K562 (cell line): ENCODE results near the gene POLR2A. TPM values are rescaled to one million over a fixed set of nuclear protein-coding genes. Genes with fewer than 3 reads are reported as not detected.
A peak's percentile ranks its signal among the peaks of the same experiment; 100 is the strongest.

ENCODE experiments used
- JUND ChIP-seq, 2 experiments: IDR thresholded peaks; 2 replicates in 1 of 2; 3 replicates in 1 of 2; pipeline ENCODE4 v1.6.1; 2011; ENCODE audit warnings: borderline replicate concordance in 2 of 2, low read depth in 2 of 2, low read length in 2 of 2, improper control_type of control experiment in 1 of 2, missing biosample characterization in 1 of 2, missing genetic modification characterization in 1 of 2, missing genetic modification reagents in 1 of 2
- KAT2B ChIP-seq: IDR thresholded peaks from one replicate; pipeline ENCODE4 v1.6.1; 2012; ENCODE audit warnings: low read depth, mild to moderate bottlenecking, control low read depth, inconsistent platforms, low read length, moderate library complexity
- SUPT5H ChIP-seq: fragments of 450-650 bp; IDR thresholded peaks from 2 replicates; pipeline ENCODE4 v1.6.1; 2016
- polyA plus RNA-seq, 8 experiments: library from polyadenylated mRNA; depleted of rRNA in 4 of 8; stranded (reverse) in 5 of 8; unstranded in 3 of 8; fragments of >200 nt; fragmentation: Nextera tagmentation in 2 of 8; fragmentation: Illumina TruSeq in 1 of 8; extraction: Ambion mirVana in 2 of 8; extraction: Trizol in 1 of 8; gene quantifications; 2 replicates each; pipeline versions ENCODE4 v1.2.1 to v1.2.3, GENCODE V29; 2011 to 2014; ENCODE audit warnings: inconsistent platforms in 1 of 8, missing spikeins in 1 of 8
- total RNA-seq, 7 experiments: library from RNA; depleted of rRNA in 6 of 7; stranded (reverse); fragments of >200 nt in 6 of 7; fragmentation: Illumina TruSeq in 2 of 7; extraction: Trizol in 2 of 7; gene quantifications; 2 replicates each; pipeline versions ENCODE4 v1.2.1 to v1.2.3, GENCODE V29; 2011 to 2021; ENCODE audit warnings: low replicate concordance in 1 of 7
- TF ChIP-seq, protein P1 (sequence below): fragments of 200-800 bp; sonication (Bioruptor generic); IDR thresholded peaks from 2 replicates; pipeline ENCODE4 v1.6.1; 2016; ENCODE audit warnings: missing genetic modification characterization, missing compliant biosample characterization
- TF ChIP-seq, protein P2 (sequence below), 3 experiments: IDR thresholded peaks in 2 of 3; conservative IDR thresholded peaks in 1 of 3; 2 replicates each; pipeline ENCODE4 v1.5.1; 2011 to 2012; ENCODE audit warnings: low read length in 3 of 3, mild to moderate bottlenecking in 3 of 3, control low read depth in 2 of 3, improper control_type of control experiment in 1 of 3, inconsistent platforms in 1 of 3, low read depth in 1 of 3, mixed read lengths in 1 of 3, moderate library complexity in 1 of 3; ENCODE audit not compliant: insufficient read depth in 2 of 3

Gene POLR2A
- total and polyA plus RNA-seq, 9 of the 15 experiments (the other 6 are each of a cell fraction or from before 2014, with no cell fraction given) = 1.3 to 109 (median 12.4) TPM

DNA sequence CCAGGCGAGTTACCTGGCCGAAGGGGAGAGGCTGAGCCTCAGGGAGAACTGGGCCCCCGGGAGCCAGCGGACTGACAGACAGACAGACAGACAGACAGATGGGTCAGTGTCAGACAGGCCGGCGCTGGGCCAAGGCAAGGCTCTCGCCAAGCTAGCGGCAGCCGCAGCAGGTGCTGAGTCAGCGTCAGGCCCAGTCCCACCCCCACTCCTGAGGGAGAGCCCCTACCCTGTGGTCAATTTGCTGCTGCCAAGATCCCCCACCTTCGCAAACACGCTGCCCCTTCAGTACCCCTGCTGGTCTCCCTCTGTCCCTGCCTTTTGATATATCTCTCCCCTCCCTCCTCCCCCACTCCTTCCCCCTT lies 43.4 kb upstream of the POLR2A start (continued):
- TF ChIP-seq, protein P1, sequence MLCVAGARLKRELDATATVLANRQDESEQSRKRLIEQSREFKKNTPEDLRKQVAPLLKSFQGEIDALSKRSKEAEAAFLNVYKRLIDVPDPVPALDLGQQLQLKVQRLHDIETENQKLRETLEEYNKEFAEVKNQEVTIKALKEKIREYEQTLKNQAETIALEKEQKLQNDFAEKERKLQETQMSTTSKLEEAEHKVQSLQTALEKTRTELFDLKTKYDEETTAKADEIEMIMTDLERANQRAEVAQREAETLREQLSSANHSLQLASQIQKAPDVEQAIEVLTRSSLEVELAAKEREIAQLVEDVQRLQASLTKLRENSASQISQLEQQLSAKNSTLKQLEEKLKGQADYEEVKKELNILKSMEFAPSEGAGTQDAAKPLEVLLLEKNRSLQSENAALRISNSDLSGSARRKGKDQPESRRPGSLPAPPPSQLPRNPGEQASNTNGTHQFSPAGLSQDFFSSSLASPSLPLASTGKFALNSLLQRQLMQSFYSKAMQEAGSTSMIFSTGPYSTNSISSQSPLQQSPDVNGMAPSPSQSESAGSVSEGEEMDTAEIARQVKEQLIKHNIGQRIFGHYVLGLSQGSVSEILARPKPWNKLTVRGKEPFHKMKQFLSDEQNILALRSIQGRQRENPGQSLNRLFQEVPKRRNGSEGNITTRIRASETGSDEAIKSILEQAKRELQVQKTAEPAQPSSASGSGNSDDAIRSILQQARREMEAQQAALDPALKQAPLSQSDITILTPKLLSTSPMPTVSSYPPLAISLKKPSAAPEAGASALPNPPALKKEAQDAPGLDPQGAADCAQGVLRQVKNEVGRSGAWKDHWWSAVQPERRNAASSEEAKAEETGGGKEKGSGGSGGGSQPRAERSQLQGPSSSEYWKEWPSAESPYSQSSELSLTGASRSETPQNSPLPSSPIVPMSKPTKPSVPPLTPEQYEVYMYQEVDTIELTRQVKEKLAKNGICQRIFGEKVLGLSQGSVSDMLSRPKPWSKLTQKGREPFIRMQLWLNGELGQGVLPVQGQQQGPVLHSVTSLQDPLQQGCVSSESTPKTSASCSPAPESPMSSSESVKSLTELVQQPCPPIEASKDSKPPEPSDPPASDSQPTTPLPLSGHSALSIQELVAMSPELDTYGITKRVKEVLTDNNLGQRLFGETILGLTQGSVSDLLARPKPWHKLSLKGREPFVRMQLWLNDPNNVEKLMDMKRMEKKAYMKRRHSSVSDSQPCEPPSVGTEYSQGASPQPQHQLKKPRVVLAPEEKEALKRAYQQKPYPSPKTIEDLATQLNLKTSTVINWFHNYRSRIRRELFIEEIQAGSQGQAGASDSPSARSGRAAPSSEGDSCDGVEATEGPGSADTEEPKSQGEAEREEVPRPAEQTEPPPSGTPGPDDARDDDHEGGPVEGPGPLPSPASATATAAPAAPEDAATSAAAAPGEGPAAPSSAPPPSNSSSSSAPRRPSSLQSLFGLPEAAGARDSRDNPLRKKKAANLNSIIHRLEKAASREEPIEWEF (CRISPR knock-in tag) = no peak
- TF ChIP-seq, protein P2, sequence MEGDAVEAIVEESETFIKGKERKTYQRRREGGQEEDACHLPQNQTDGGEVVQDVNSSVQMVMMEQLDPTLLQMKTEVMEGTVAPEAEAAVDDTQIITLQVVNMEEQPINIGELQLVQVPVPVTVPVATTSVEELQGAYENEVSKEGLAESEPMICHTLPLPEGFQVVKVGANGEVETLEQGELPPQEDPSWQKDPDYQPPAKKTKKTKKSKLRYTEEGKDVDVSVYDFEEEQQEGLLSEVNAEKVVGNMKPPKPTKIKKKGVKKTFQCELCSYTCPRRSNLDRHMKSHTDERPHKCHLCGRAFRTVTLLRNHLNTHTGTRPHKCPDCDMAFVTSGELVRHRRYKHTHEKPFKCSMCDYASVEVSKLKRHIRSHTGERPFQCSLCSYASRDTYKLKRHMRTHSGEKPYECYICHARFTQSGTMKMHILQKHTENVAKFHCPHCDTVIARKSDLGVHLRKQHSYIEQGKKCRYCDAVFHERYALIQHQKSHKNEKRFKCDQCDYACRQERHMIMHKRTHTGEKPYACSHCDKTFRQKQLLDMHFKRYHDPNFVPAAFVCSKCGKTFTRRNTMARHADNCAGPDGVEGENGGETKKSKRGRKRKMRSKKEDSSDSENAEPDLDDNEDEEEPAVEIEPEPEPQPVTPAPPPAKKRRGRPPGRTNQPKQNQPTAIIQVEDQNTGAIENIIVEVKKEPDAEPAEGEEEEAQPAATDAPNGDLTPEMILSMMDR (IDR thresholded peaks at IDR 0.05 in 2 of 3, conservative IDR thresholded peaks at IDR 0.05 in 1 of 3; ENCODE audit: insufficient read depth in 2 of 3, low read depth in 1 of 3, low read length in 3 of 3) = 0 out of 6 replicates have a peak, but pooled peaks of 1 of the 3 experiments have one; percentile 8
- TF ChIP-seq KAT2B = no peak
- no peak for TF ChIP-seq SUPT5H
- TF ChIP-seq JUND (IDR thresholded peaks at IDR 0.05; ENCODE audit: borderline replicate concordance, low read depth, low read length) = 0 out of 2 replicates have a peak, but pooled peaks have one; percentile 12
- TF ChIP-seq JUND (tag; IDR thresholded peaks at IDR 0.05; ENCODE audit: borderline replicate concordance, low read depth, low read length) = no peak
